Naive B cell (primary cell): ENCODE measurements around the gene MTNR1B. TPM values are rescaled to one million over a fixed set of nuclear protein-coding genes. Genes with fewer than 3 reads are reported as not detected.
A peak's percentile ranks its signal among the peaks of the same experiment; 100 is the strongest.

Experiments
- ATAC-seq, 2 donors: fragments of 150-1000 bp; cut with Tn5 transposase; 2 replicates each; pipeline ENCODE4 v1.10.0; 2021; ENCODE audit warnings: low read depth in 2 of 2, mild to moderate bottlenecking in 2 of 2, moderate library complexity in 2 of 2
- DNase-seq: peaks from one replicate; pipeline ENCODE4 v3.0.0; 2022
- H3K27ac Mint-ChIP-seq, 6 donors: one replicate each; pipeline ENCODE4 v1.8.0; 2020 to 2022; ENCODE audit warnings: mild to moderate bottlenecking in 6 of 6, mixed read lengths in 6 of 6, moderate library complexity in 5 of 6, inconsistent platforms in 2 of 6
- H3K27me3 Mint-ChIP-seq, 3 donors: one replicate each; pipeline ENCODE4 v1.8.0; 2021 to 2022; ENCODE audit warnings: mixed read lengths in 3 of 3, mild to moderate bottlenecking in 1 of 3
- H3K36me3 Mint-ChIP-seq, 2 donors: one replicate each; pipeline ENCODE4 v1.8.0; 2020 to 2022; ENCODE audit warnings: mixed read lengths in 2 of 2, inconsistent platforms in 1 of 2, mild to moderate bottlenecking in 1 of 2
- H3K4me1 Mint-ChIP-seq, 3 donors: one replicate each; pipeline ENCODE4 v1.8.0; 2020 to 2022; ENCODE audit warnings: mixed read lengths in 3 of 3, inconsistent platforms in 1 of 3, mild to moderate bottlenecking in 1 of 3, moderate library complexity in 1 of 3
- H3K4me3 Mint-ChIP-seq, 8 donors: one replicate each; pipeline ENCODE4 v1.8.0; 2020 to 2022; ENCODE audit warnings: mild to moderate bottlenecking in 8 of 8, mixed read lengths in 8 of 8, moderate library complexity in 8 of 8, inconsistent platforms in 2 of 8
- H3K9me3 Mint-ChIP-seq, 7 donors: one replicate each; pipeline ENCODE4 v1.8.0; 2020 to 2022; ENCODE audit warnings: mixed read lengths in 7 of 7, mild to moderate bottlenecking in 5 of 7, inconsistent platforms in 2 of 7, moderate library complexity in 1 of 7
- polyA plus RNA-seq, 6 donors: library from polyadenylated mRNA; unstranded; fragments of 300-500 nt; fragmentation: Illumina TruSeq; gene quantifications; one replicate each; pipeline ENCODE4 v1.2.3, GENCODE V29; 2021; ENCODE audit warnings: low read depth in 6 of 6

Gene MTNR1B
- polyA plus RNA-seq, 6 donors from 2014 or later = not detected

DNA sequence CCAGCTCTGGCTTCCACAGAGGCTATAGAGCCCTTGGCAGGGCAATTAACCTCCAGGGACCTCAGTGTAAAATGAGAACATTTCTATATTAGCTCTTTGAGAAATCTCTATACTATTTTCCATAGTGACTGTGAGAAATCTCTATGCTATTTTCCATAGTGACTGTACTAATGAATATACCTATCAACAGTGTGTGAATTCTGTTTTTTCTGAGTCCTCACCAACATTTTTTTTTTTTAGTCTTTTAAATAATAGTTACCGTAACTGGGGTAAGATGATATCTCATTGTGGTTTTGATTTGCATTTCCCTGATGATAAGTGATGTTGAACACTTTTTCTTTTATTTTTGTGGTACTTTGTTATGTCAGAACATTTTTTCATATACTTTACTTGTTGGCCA, 7.0 kb upstream of the MTNR1B start:
- DNase-seq = no peak
- H3K27me3 Mint-ChIP-seq = peaks cover 0 to 7% (median 6%) of the 10 kb centered on the region in 3 donors
- no peak overlapping the region for H3K27ac Mint-ChIP-seq
- H3K4me1 Mint-ChIP-seq = no peaks in the 10 kb centered on the region
- peaks cover 0 to 5% (median 0%) of the 10 kb centered on the region in 7 donors for H3K9me3 Mint-ChIP-seq
- ATAC-seq = no peak
- H3K4me3 Mint-ChIP-seq = no peak overlapping the region
- H3K36me3 Mint-ChIP-seq = no peaks in the 10 kb centered on the region

DNA sequence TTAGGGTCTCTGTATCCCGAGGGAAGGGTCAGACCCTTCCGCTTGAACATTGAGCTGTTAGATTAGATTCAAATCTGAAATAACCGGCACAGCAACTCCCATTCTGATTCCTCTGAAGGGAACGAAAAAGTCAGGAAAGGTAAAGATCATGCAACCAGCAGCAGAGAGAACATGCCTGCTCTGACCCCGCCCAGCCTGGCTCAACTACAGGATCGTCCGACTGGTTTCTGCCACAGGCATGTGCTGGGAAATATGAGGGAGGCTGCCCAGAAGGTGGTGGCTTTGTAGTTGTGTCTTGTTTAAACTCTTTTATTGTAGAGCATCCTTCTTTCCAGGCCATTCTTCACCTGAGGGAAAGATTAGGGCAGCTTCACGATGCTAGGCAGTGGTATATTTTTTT, 5.0 kb upstream of the MTNR1B start:
- no peak for DNase-seq
- H3K9me3 Mint-ChIP-seq = peaks cover 0 to 9% (median 4%) of the 10 kb centered on the region in 7 donors
- peaks cover 0 to 10% (median 7%) of the 10 kb centered on the region in 3 donors for H3K27me3 Mint-ChIP-seq
- no peak for ATAC-seq
- no peaks in the 10 kb centered on the region for H3K4me1 Mint-ChIP-seq
- no peaks in the 10 kb centered on the region for H3K36me3 Mint-ChIP-seq
- H3K27ac Mint-ChIP-seq = no peak overlapping the region
- no peak overlapping the region for H3K4me3 Mint-ChIP-seq

- peaks cover 0 to 10% (median 4%) of the 10 kb centered on the region in 7 donors for H3K9me3 Mint-ChIP-seq
- DNase-seq (no peak), ATAC-seq (no peak)
- no peaks in the 10 kb centered on the region for H3K36me3 Mint-ChIP-seq
- no peaks in the 10 kb centered on the region for H3K4me1 Mint-ChIP-seq
- peaks cover 0 to 17% (median 13%) of the 10 kb centered on the region in 3 donors for H3K27me3 Mint-ChIP-seq
- H3K27ac Mint-ChIP-seq = no peak overlapping the region
- no peak overlapping the region for H3K4me3 Mint-ChIP-seq
These were observed 4.3 kb upstream of the MTNR1B start for GRCh38 chr11:92965196-92965595.

- peaks cover 0 to 18% (median 16%) of the 10 kb centered on the region in 3 donors for H3K27me3 Mint-ChIP-seq
These were observed 2.3 kb upstream of the MTNR1B start for GRCh38 chr11:92967178-92967577.

DNA sequence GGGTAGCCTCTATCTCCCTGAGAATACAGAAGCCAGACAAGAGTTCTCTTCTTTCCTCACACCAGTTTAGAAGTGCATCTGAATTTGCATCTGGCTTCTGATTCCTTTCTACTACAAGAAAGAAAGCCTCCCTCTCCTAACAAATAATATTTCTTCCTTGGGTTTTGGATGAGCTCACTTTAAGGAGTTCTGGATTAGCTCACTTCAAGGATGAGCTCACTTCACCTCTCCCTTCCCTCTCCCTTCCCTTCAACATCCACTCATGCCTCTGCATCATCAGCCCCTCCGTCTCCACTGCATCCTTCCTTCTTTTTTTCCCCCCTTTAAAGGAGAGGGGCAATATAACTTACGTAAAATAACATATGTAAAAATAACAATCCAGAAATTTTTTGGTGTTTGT, 1.6 kb upstream of the MTNR1B start:
- no peak overlapping the region for H3K27ac Mint-ChIP-seq
- H3K4me1 Mint-ChIP-seq = no peaks in the 10 kb centered on the region
- DNase-seq = no peak
- H3K36me3 Mint-ChIP-seq = no peaks in the 10 kb centered on the region
- peaks cover 4 to 23% (median 20%) of the 10 kb centered on the region in 3 donors for H3K27me3 Mint-ChIP-seq
- ATAC-seq = no peak
- no peak overlapping the region for H3K4me3 Mint-ChIP-seq
- H3K9me3 Mint-ChIP-seq = peaks cover 0 to 13% (median 5%) of the 10 kb centered on the region in 7 donors

More at GRCh38 chr11:92967178-92967577, 2.3 kb upstream of the MTNR1B start:
- ATAC-seq = no peak
- Mint-ChIP-seq H3K36me3 (no peaks in the 10 kb centered on the region), H3K27ac (no peak overlapping the region), H3K4me3 (no peak overlapping the region), H3K9me3 (peaks cover 0 to 11% (median 4%) of the 10 kb centered on the region in 7 donors), H3K4me1 (no peaks in the 10 kb centered on the region)
- DNase-seq = no peak

GRCh38 chr11:92969293-92969633, 188 bp upstream of the MTNR1B start:
- H3K36me3 Mint-ChIP-seq = no peaks in the 10 kb centered on the region
- H3K9me3 Mint-ChIP-seq = peaks cover 0 to 13% (median 7%) of the 10 kb centered on the region in 7 donors
- peaks cover 13 to 34% (median 28%) of the 10 kb centered on the region in 3 donors for H3K27me3 Mint-ChIP-seq
- H3K27ac Mint-ChIP-seq = no peak overlapping the region
- ATAC-seq = no peak
- H3K4me1 Mint-ChIP-seq = no peaks in the 10 kb centered on the region
- no peak for DNase-seq
- no peak overlapping the region for H3K4me3 Mint-ChIP-seq

DNA sequence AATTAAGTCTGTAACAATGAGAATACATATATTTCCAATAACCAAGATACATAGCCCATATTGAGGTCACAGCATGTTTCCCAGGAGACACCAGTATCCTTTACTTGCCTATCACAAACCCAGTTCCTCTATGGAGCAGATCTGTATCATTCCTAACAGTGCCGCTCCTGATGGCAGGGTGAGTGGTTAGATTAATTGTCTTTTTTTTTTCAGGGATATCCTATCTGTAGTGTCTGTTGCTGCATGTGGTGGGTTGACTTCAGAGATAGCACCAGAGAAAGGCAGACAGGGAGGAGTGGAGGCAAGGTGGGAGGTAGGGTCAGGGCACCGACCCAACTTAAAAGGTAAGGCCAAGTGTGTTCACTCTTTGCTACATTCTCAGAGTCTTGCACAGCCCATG, 2.8 kb downstream of the MTNR1B start:
- DNase-seq (no peak), ATAC-seq (no peak)
- no peaks in the 10 kb centered on the region for H3K36me3 Mint-ChIP-seq
- no peak overlapping the region for H3K27ac Mint-ChIP-seq
- no peak overlapping the region for H3K4me3 Mint-ChIP-seq
- peaks cover 13 to 29% (median 24%) of the 10 kb centered on the region in 3 donors for H3K27me3 Mint-ChIP-seq
- peaks cover 0 to 14% (median 4%) of the 10 kb centered on the region in 7 donors for H3K9me3 Mint-ChIP-seq
- H3K4me1 Mint-ChIP-seq = no peaks in the 10 kb centered on the region

- Mint-ChIP-seq H3K36me3 (no peaks in the 10 kb centered on the region), H3K9me3 (peaks cover 0 to 9% (median 3%) of the 10 kb centered on the region in 7 donors), H3K4me3 (no peak overlapping the region), H3K27ac (no peak overlapping the region), H3K4me1 (no peaks in the 10 kb centered on the region), H3K27me3 (peaks cover 13 to 16% (median 14%) of the 10 kb centered on the region in 3 donors)
- ATAC-seq = no peak
- DNase-seq = no peak
These were observed 5.8 kb downstream of the MTNR1B start for GRCh38 chr11:92975285-92975684.

DNA sequence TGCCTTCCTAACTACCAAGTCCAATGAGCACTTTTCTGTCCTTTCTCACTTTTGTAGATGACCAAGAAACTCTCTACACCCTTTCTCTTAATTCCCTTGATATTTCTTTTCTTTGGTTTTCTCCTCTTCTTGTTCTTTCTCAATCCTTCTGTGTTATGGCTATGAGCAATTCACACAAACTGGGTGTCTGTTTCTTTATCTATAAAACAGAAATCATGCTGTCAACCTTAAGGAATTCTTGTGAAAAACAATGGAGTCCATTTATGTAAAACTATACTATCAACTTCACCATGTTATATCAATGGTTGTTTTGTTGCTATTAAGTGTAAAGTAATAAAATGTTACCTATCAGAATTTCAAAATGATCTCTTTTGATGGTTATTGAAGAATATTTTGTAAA, 7.2 kb downstream of the MTNR1B start:
- Mint-ChIP-seq H3K4me1 (no peaks in the 10 kb centered on the region), H3K27me3 (peaks cover 12 to 16% (median 13%) of the 10 kb centered on the region in 3 donors), H3K4me3 (no peak overlapping the region), H3K9me3 (peaks cover 0 to 9% (median 3%) of the 10 kb centered on the region in 7 donors), H3K36me3 (no peaks in the 10 kb centered on the region), H3K27ac (no peak overlapping the region)
- no peak for ATAC-seq
- DNase-seq = no peak

DNA sequence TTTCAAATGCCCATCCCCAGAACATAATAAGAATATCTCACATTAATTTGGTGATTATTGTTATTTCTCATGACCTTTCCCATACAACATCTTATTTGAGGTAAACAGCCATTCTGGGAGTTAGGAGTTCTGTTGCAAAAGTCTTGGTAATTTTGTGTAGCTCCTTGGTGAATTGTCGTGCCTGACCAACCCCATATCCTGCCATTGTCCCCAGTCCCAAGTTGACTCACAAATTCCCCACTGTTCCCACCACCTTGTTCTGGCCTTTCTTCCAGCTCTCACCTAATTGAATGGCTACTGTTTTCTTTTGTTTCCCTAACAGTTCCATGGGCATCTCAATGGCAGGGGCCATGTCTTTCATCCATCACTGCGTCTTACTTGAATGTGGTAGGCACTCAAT, 8.0 kb downstream of the MTNR1B start:
- DNase-seq = no peak
- Mint-ChIP-seq H3K4me1 (no peaks in the 10 kb centered on the region), H3K36me3 (no peaks in the 10 kb centered on the region), H3K27me3 (peaks cover 12 to 16% (median 13%) of the 10 kb centered on the region in 3 donors), H3K27ac (no peak overlapping the region), H3K9me3 (peaks cover 0 to 9% (median 3%) of the 10 kb centered on the region in 7 donors), H3K4me3 (no peak overlapping the region)
- no peak for ATAC-seq

- peak overlapping the region in 1 of 6 donors; percentile 27 for H3K27ac Mint-ChIP-seq
- H3K36me3 Mint-ChIP-seq = no peaks in the 10 kb centered on the region
- no peaks in the 10 kb centered on the region for H3K4me1 Mint-ChIP-seq
- DNase-seq (no peak), ATAC-seq (no peak)
- peaks cover 0 to 9% (median 2%) of the 10 kb centered on the region in 7 donors for H3K9me3 Mint-ChIP-seq
- H3K27me3 Mint-ChIP-seq = peaks cover 2 to 5% (median 2%) of the 10 kb centered on the region in 3 donors
- H3K4me3 Mint-ChIP-seq = peak overlapping the region in 1 of 8 donors; percentile 23
These were observed 9.0 kb downstream of the MTNR1B start for GRCh38 chr11:92978271-92979111.

- H3K4me3 Mint-ChIP-seq = no peak overlapping the region
- DNase-seq (no peak), ATAC-seq (no peak)
- no peaks in the 10 kb centered on the region for H3K27me3 Mint-ChIP-seq
- no peaks in the 10 kb centered on the region for H3K4me1 Mint-ChIP-seq
- no peaks in the 10 kb centered on the region for H3K36me3 Mint-ChIP-seq
- H3K9me3 Mint-ChIP-seq = peaks cover 0 to 8% (median 2%) of the 10 kb centered on the region in 7 donors
- H3K27ac Mint-ChIP-seq = no peak overlapping the region
These were observed 9.7 kb downstream of the MTNR1B start for GRCh38 chr11:92979176-92979575.

- H3K9me3 Mint-ChIP-seq = peaks cover 0 to 9% (median 2%) of the 10 kb centered on the region in 7 donors
- H3K36me3 Mint-ChIP-seq = no peaks in the 10 kb centered on the region
- ATAC-seq (no peak), DNase-seq (no peak)
- no peak overlapping the region for H3K27ac Mint-ChIP-seq
- H3K27me3 Mint-ChIP-seq = no peaks in the 10 kb centered on the region
- H3K4me3 Mint-ChIP-seq = no peak overlapping the region
- no peaks in the 10 kb centered on the region for H3K4me1 Mint-ChIP-seq
These were observed 10.9 kb downstream of the MTNR1B start for GRCh38 chr11:92980312-92980711.

GRCh38 chr11:92981508-92982043, 12.1 kb downstream of the MTNR1B start:
- H3K4me3 Mint-ChIP-seq = no peak overlapping the region
- no peak overlapping the region for H3K27ac Mint-ChIP-seq
- peaks cover 0 to 9% (median 2%) of the 10 kb centered on the region in 7 donors for H3K9me3 Mint-ChIP-seq
- ATAC-seq = no peak
- no peak for DNase-seq
- H3K27me3 Mint-ChIP-seq = no peaks in the 10 kb centered on the region
- no peaks in the 10 kb centered on the region for H3K36me3 Mint-ChIP-seq
- H3K4me1 Mint-ChIP-seq = no peaks in the 10 kb centered on the region
